Measurements from ENCODE around the gene STIP1.

DNA sequence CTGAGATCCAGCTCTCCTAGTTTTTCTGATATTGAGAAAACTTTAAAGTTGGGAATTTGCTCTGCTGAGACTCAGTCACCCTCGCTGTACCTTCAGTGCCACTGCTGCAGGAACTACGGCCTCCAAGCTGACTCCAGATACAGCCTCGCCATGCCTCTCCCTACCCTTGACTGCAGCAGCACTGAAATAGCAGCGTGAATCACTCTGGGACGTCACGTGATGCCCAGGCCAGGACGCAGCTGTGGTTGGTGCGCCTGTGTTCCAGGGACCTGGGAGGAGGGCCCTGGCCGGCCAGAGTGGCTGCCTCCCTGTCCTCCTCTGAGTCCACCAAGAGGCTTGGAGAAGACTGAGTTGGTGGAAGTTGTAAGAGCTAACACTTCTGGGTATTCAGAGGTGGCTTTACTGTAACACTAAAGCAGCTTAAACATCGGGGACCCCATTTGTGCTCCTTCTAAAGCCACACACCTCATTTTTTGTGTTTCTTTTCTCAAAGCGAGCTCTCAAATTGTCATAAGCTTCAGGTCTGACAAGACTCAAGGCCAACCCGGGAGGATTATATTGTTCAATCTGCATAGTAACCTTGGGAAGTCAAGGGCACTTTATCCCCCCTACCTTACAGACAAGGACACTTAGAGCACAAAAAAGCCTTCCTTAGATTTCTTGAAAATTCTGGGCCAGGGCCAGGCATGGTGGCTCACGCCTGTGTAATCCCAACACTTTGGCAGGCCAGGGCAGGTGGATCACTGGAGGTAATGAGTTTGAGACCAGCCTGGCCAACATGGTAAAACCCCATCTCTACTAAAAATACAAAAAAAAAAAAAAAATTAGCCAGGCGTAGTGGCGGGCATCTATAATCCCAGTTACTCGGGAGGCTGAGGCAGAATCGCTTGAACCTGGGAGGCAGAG, 4.2 kb upstream of the STIP1 start:
- TF ChIP-seq POLR2A (IDR thresholded peaks at IDR 0.05; ENCODE audit: low read length) (peak; percentile 64), GATA1 (IDR thresholded peaks at IDR 0.05; ENCODE audit: low read depth, low read length) (no peak)

All from erythroblast (primary cell).